HG03457 (cell line): Measurements from ENCODE around the gene IGSF9.

ENCODE experiments used
- ATAC-seq: cut with Tn5 transposase; IDR thresholded peaks from one replicate; pipeline ENCODE4 v1.9.1; 2021; ENCODE audit warnings: moderate number of reproducible peaks; ENCODE audit not compliant: unreplicated experiment

The IGSF9 gene

GRCh38 chr1:159945483-159946241 lies at the start of gene IGSF9:
Gene IGSF9, minus strand, starts transcription at chr1:159945613. Its CDS starts 2,159 bp downstream, at chr1:159943454.
- no peak for ATAC-seq

DNA sequence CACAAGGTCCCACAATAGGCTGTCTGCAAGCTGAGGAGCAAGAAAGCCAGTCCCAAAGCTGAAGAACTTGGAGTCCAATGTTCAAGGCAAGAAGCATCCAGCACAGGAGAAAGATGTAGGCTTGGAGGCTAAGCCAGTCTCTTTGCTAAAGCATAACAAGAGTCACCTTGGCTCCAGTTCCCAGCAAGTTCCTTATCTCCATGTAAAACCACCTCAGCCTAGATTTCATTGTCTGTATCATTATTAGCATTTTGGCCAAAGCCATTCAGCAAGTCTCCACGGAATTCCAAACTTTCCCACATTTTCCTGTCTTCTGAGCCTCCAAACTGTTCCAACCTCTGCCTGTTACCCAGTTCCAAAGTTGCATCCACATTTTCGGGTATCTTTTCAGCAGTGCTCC lies 49.5 kb upstream of the IGSF9 start:
- ATAC-seq: no peak

GRCh38 chr1:159993911-159994310 lies 48.5 kb upstream of the IGSF9 start:
- ATAC-seq: no peak

DNA sequence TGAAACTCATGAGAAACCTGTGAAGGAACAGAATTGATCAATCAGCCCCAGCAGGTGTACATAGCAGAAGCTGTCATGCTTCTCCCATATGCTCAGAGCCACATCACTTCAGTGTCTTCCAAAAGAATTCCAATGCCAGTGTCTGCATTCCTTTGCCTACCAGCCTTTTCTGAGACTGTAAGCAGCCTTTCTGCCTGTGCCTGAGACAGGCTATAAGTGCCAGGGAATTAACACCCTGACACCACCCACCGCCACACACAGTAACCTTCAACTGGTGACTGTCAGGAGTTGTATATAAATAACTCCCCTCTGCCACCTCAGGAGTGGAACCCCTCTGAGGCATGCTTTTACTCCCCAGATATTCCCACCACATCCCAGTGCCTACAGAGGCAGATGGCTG lies 46.7 kb upstream of the IGSF9 start:
- no peak for ATAC-seq

DNA sequence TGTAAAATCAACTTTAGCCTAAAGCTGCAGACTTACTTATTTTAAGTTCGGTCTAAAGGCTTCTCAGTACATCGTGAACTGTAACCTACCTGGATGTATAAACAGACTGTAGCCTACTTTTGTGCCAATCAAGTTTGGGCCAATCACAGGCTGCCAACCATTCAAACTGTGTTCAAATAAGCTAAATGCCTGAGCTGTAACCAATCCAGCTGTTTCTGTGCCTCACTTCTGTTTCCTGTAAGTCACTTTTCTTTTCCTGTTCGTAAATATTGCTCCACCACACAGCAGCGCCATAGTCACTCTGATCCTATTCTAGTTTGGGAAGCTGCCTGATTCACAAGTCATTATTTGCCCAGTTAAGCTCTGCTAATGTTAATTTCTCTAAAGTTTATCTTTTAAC lies 46.1 kb upstream of the IGSF9 start:
- ATAC-seq: no peak

DNA sequence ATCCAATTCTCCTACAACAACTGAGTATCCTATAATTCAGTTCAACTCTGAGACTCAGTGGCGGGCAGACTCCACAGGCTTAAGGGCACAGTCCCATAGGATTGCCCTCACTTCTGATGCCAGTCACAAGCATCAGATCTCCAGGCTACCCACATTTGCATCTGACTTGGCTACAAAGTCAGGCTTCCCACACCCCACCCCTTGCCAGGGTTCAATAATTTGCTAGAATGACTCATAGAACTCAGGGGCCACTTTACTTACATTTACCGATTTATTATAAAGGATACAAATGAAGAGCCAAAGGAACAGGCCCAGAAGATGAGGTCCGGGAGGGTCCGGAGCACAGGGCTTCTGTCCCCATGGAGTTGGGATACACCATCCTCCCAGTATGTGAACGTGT lies 44.6 kb upstream of the IGSF9 start:
- ATAC-seq: no peak

GRCh38 chr1:159989581-159989980 lies 44.2 kb upstream of the IGSF9 start:
- ATAC-seq: no peak

- no peak for ATAC-seq
Measured at GRCh38 chr1:159988006-159988405, 42.6 kb upstream of the IGSF9 start.

DNA sequence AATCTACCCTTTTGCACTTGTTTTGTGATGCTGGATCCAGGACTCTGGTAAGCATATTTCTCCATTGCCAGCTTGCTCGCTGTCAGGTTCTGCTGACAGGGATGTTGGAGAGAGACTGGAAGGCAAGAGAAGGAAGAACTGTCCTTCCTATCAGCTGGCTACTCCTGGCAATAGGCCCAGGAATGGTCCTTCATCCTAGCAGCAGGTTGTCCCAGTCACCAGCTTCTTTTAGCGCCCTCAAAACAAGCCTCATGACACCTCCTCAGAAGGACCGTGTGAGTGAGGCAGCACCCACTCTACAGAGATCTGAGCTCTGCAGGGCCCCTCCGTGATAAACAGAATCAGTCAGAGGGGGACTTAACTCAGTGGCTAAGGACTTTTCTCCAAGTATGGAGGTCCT lies 41.8 kb upstream of the IGSF9 start:
- ATAC-seq: no peak

GRCh38 chr1:159986531-159986930 lies 41.1 kb upstream of the IGSF9 start:
- no peak for ATAC-seq

DNA sequence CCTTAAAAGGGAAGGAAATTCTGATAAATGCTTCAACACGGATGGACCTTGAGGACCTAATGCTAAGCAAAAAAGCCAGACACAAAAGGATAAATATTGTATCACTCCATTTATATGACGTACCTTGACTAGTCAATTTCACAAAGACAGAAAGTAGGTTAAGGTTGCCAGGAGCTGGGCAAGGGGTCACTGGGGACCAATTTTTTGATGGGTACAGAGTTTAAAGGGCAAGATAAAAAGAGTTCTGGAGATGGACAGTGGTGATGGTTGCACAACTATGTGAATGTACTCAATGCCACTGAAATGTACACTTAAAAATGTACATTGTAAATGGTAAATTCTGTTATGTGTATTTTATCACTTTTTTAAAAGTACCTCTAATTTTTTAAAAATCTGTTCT lies 40.7 kb upstream of the IGSF9 start:
- ATAC-seq: no peak

- ATAC-seq: no peak
Measured at GRCh38 chr1:159985473-159985872, 40.1 kb upstream of the IGSF9 start.

GRCh38 chr1:159983681-159984080 lies 38.3 kb upstream of the IGSF9 start:
- no peak for ATAC-seq

GRCh38 chr1:159982280-159982679 lies 36.9 kb upstream of the IGSF9 start:
- ATAC-seq: no peak

DNA sequence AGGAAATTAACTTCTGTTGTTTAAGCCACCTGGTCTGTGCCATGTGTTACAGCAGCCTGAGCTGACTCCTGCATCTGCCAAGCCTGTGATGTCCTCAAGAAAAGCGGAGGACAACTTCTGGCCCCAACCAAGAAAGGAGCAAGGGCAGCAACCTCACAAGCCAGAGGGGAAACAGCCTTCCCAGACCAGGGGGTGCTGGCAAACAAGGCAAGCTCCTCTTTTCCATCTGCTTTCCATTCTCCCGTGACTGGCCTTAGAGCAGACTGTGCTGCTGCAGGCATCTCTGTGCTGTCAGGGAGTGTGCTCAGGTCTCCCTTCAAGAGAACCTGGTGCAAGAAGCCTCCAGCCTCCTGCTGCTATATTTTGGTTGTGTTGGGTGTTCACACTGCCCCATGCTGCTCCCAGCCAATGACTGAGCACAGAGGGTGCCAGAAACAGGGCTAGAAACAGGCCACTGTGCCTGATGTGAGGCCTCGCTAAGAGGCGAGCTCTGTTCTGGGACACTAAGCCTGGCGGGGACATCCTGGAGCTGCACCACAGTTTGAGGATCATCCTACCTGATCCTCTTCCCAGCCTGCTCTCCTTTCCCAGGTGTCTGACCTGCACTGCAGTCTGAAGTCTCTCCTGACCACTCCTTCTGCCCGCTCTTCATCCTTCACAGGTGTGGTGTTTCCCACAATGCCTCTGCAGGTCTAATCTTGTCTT lies 36.1 kb upstream of the IGSF9 start:
- no peak for ATAC-seq

DNA sequence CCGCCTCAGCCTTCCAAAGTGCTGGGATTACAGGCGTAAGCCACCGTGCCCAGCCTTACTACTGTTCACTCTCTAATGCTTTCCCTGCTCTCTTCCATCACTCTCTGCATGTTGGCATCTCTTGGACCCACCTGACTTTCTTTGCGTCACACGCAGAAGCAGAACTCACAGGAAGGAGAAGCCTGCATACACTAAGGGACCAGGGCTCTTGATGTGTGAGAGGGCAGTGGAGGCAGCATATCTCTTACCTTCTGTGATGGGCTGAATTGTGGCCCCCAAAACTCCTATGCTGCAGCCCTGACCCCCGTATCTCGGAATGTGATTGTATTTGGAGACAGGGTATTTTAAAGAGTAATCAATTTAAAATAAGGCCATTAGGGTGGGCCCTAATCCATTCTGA lies 35.4 kb upstream of the IGSF9 start:
- ATAC-seq: no peak

- no peak for ATAC-seq
Measured at GRCh38 chr1:159980076-159980475, 34.7 kb upstream of the IGSF9 start.

GRCh38 chr1:159979257-159979656 lies 33.8 kb upstream of the IGSF9 start:
- ATAC-seq: no peak

DNA sequence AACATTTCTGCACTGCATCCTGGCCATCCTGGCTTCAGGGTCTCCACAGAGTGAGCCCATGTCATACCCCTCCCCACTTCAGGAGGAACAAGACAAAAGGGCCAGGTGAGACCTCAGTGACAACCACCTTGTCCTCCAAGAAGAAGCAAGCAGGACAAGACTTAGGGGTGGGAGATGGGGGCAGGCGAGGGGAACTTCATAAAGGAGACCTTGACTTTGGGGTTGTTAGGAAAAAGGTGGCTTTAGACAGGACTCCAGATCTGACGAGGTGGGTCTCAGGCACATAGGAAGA lies 32.6 kb upstream of the IGSF9 start:
- no peak for ATAC-seq

DNA sequence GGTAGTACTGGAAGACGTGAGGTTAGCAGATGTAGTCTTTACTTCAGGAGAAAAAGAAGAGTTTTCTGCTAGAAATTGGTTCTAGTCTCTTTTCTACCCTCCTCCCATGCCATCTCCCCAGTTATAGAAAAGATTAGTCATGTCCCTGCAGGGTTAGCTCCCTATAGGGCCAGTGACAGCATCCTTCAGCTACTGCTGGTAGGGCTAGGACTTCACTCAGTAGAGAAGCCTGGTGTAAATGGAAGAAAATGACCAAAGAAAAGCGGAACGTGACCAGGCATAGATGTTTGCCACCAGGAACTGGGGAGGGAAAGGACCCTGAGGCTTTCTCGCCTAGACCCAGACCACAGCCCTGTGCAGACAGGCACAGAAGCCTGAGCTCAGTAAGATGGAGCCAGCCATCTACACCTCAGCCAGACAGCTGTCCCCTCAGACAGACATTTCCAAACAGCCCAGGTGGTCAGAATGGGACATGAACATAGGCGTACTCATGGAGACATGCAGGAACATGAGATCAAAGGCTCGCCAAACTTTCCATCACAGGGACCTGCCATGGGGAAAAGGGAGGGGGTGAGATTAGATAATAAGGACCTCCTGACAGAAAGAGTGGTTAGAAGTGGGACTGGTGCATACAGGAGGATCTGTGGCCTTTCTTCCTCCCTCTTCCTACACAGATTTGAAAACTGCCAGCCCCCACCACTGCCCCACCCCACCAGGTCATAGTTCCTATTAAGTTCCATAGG lies 32.1 kb upstream of the IGSF9 start:
- ATAC-seq: no peak

DNA sequence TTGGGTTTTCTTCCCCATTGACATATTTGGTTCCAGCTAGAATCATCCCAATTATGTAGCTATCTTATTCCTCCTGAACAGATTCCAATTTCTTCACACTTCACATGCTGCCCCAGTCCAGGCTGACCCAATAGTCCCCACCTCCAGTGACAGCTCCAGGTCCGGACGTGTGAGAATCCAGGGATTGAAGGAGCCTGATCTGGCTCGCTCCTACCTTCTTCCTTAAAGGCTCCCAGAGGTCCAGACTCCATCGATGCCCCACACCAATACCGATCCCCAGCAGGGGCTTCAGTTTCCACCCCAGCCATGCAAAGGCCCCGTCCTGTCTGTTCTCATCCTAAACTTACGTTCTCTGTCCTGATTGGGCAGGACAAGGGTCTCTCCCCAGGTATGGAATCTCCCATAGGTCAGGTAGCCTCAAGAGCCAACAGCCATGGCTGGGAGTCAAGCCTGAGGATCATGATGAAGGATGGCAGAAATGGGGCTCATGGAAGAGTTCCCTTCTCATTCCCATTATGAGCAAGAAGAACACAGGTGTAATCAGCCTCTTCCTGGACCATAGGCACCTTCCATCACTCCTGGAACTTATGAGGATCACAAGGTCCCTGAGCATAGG lies 29.0 kb upstream of the IGSF9 start:
- no peak for ATAC-seq
